Measurements from ENCODE around the gene CD200R1L.

DNA sequence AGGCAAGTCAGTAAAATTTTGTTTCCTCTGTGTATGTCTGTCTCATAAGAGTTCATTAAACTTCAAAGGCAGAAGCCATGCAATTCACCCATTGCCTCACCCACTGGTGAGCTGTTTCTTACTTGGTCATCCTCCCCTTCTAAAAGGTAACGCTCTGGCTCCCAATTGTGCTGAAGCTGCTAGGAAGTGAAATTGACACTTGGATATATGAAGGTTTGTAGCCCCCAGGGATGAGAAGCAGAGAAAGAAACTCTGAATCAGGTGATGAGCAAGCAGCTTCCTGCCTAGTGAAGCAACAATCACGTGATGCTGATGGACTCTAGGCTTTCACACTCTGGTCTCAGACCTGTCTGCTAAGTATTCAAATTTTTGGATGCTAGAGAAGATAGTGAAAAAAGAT is 70.7 kb downstream of the CD200R1L start:
- TF ChIP-seq E2F4 (CRISPR knock-in tag; IDR thresholded peaks at IDR 0.05; ENCODE audit: low read depth) (no peak), TSC22D4 (tag; IDR thresholded peaks at IDR 0.05) (no peak), MEF2A (IDR thresholded peaks at IDR 0.05; ENCODE audit: control insufficient read depth, low read depth, low read length) (no peak), POLR2B (IDR thresholded peaks at IDR 0.05; ENCODE audit: low read depth, partially characterized antibody) (no peak), JUN (IDR thresholded peaks at IDR 0.05; ENCODE audit: borderline replicate concordance, low read depth, low read length) (no peak), JUN (CRISPR knock-in tag; IDR thresholded peaks at IDR 0.05; ENCODE audit: borderline replicate concordance) (no peak), ZNF766 (CRISPR knock-in tag; conservative IDR thresholded peaks at IDR 0.05) (no peak), COPS2 (conservative IDR thresholded peaks at IDR 0.05) (no peak), CHD2 (IDR thresholded peaks at IDR 0.05; ENCODE audit: low read depth, low read length) (no peak), GTF2F1 (IDR thresholded peaks at IDR 0.05; ENCODE audit: low read depth, low read length) (no peak), NFATC3 (IDR thresholded peaks at IDR 0.05) (no peak), ZNF274 (IDR thresholded peaks at IDR 0.05; ENCODE audit: borderline replicate concordance, low read depth, low read length) (no peak), NONO (IDR thresholded peaks at IDR 0.05; ENCODE audit: low read depth in 2 of 2, low read length in 1 of 2) (no peak)
- TF ChIP-seq, protein P1, sequence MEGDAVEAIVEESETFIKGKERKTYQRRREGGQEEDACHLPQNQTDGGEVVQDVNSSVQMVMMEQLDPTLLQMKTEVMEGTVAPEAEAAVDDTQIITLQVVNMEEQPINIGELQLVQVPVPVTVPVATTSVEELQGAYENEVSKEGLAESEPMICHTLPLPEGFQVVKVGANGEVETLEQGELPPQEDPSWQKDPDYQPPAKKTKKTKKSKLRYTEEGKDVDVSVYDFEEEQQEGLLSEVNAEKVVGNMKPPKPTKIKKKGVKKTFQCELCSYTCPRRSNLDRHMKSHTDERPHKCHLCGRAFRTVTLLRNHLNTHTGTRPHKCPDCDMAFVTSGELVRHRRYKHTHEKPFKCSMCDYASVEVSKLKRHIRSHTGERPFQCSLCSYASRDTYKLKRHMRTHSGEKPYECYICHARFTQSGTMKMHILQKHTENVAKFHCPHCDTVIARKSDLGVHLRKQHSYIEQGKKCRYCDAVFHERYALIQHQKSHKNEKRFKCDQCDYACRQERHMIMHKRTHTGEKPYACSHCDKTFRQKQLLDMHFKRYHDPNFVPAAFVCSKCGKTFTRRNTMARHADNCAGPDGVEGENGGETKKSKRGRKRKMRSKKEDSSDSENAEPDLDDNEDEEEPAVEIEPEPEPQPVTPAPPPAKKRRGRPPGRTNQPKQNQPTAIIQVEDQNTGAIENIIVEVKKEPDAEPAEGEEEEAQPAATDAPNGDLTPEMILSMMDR (IDR thresholded peaks at IDR 0.05 in 2 of 3, conservative IDR thresholded peaks at IDR 0.05 in 1 of 3; ENCODE audit: insufficient read depth in 2 of 3, low read depth in 1 of 3, low read length in 3 of 3), result no peak
- TF ChIP-seq, protein P2, sequence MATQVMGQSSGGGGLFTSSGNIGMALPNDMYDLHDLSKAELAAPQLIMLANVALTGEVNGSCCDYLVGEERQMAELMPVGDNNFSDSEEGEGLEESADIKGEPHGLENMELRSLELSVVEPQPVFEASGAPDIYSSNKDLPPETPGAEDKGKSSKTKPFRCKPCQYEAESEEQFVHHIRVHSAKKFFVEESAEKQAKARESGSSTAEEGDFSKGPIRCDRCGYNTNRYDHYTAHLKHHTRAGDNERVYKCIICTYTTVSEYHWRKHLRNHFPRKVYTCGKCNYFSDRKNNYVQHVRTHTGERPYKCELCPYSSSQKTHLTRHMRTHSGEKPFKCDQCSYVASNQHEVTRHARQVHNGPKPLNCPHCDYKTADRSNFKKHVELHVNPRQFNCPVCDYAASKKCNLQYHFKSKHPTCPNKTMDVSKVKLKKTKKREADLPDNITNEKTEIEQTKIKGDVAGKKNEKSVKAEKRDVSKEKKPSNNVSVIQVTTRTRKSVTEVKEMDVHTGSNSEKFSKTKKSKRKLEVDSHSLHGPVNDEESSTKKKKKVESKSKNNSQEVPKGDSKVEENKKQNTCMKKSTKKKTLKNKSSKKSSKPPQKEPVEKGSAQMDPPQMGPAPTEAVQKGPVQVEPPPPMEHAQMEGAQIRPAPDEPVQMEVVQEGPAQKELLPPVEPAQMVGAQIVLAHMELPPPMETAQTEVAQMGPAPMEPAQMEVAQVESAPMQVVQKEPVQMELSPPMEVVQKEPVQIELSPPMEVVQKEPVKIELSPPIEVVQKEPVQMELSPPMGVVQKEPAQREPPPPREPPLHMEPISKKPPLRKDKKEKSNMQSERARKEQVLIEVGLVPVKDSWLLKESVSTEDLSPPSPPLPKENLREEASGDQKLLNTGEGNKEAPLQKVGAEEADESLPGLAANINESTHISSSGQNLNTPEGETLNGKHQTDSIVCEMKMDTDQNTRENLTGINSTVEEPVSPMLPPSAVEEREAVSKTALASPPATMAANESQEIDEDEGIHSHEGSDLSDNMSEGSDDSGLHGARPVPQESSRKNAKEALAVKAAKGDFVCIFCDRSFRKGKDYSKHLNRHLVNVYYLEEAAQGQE (IDR thresholded peaks at IDR 0.05; ENCODE audit: borderline replicate concordance), result no peak
- TF ChIP-seq, protein P2 (CRISPR knock-in tag; IDR thresholded peaks at IDR 0.05; ENCODE audit: low read depth), result no peak
